Spleen (tissue), 11 donors: ENCODE data around the gene CEP128. TPM values are rescaled to one million over a fixed set of nuclear protein-coding genes. Genes with fewer than 3 reads are reported as not detected.
A peak's percentile ranks its signal among the peaks of the same experiment; 100 is the strongest.

Source experiments
- DNase-seq: peaks from one replicate; pipeline ENCODE4 v3.0.0-alpha.2; 2020
- H3K27ac ChIP-seq, 8 donors: fragments of 200-600 bp; sonication (generic) in 7 of 8; 1 replicate in 4 of 8; 2 replicates in 4 of 8; pipeline versions ENCODE4 v1.5.0 to v1.8.0; 2016 to 2021; ENCODE audit warnings: inconsistent platforms in 4 of 8, mild to moderate bottlenecking in 4 of 8, moderate library complexity in 1 of 8
- H3K27me3 ChIP-seq, 7 donors: fragments of 200-600 bp; sonication (generic) in 6 of 7; replicated peaks in 1 of 7; 1 replicate in 4 of 7; 2 replicates in 3 of 7; pipeline versions ENCODE4 v1.5.0 to v1.8.0; 2016 to 2021; ENCODE audit warnings: inconsistent platforms in 3 of 7, mild to moderate bottlenecking in 1 of 7
- H3K36me3 ChIP-seq, 6 donors: fragments of 200-600 bp; sonication (generic) in 5 of 6; 1 replicate in 4 of 6; 2 replicates in 2 of 6; pipeline versions ENCODE4 v1.5.0 to v1.8.0; 2016 to 2021; ENCODE audit warnings: inconsistent platforms in 2 of 6
- H3K4me1 ChIP-seq, 6 donors: fragments of 200-600 bp; sonication (generic) in 5 of 6; 1 replicate in 3 of 6; 2 replicates in 3 of 6; pipeline versions ENCODE4 v1.5.0 to v1.8.0; 2016 to 2021; ENCODE audit warnings: inconsistent platforms in 3 of 6
- H3K4me3 ChIP-seq, 8 donors: fragments of 200-600 bp; sonication (generic) in 7 of 8; 1 replicate in 4 of 8; 2 replicates in 4 of 8; pipeline versions ENCODE4 v1.5.0 to v1.8.0; 2016 to 2021; ENCODE audit warnings: inconsistent platforms in 4 of 8, mild to moderate bottlenecking in 4 of 8, moderate library complexity in 2 of 8
- H3K9me3 ChIP-seq, 8 donors: fragments of 200-600 bp; sonication (generic) in 7 of 8; 1 replicate in 4 of 8; 2 replicates in 4 of 8; pipeline versions ENCODE4 v1.5.0 to v1.8.0; 2016 to 2021; ENCODE audit warnings: inconsistent platforms in 4 of 8
- POLR2A ChIP-seq, 3 donors: fragments of 450-650 bp; IDR thresholded peaks; one replicate each; pipeline ENCODE4 v1.5.1; 2017; ENCODE audit warnings: antibody characterized with exemption in 3 of 3, mild to moderate bottlenecking in 1 of 3
- POLR2AphosphoS5 ChIP-seq, 3 donors: sonication (generic); formaldehyde crosslinking; IDR thresholded peaks; one replicate each; pipeline ENCODE4 v1.5.1; 2017; ENCODE audit warnings: antibody characterized with exemption in 3 of 3
- WGBS, 5 donors: extraction: QIAGEN DNeasy Blood & Tissue Kit in 3 of 5; methylation state at CpG; one replicate each; pipeline versions ENCODE4 v1.1.5 to v1.1.7; 2013 to 2018; 5-methylcytosine and 5-hydroxymethylcytosine counted together
- intact Hi-C: fragments of 100-400 bp; cut with DNase I; formaldehyde crosslinking; loops from one replicate; pipeline ENCODE4 v1.15.0; 2023; ENCODE audit warnings: low total_unique reads
- polyA plus RNA-seq, 3 donors: library from polyadenylated mRNA; stranded (reverse); fragments of 200-250 nt; gene quantifications; one replicate each; pipeline ENCODE4 v1.2.1, GENCODE V29; 2013
- total RNA-seq, 7 donors: library from RNA; depleted of rRNA in 3 of 7; stranded (reverse); fragments of >200 nt in 3 of 7; fragmentation: NEBNext Ultra II Directional in 4 of 7; extraction: Animal tissue kit (Norgen Biotek cat#: 25700) in 4 of 7; gene quantifications; one replicate each; pipeline versions ENCODE4 v1.1.0 to v1.2.1, GENCODE V29; 2016 to 2021
- TF ChIP-seq, protein P1 (sequence below), 11 experiments: fragments of 200-600 bp in 7 of 11; fragments of 450-650 bp in 4 of 11; sonication (generic) in 4 of 11; IDR thresholded peaks in 8 of 11; conservative IDR thresholded peaks in 3 of 11; 1 replicate in 7 of 11; 2 replicates in 4 of 11; pipeline versions ENCODE4 v1.4.0 to v1.8.0; 2016 to 2021; ENCODE audit warnings: antibody characterized with exemption in 11 of 11, inconsistent platforms in 4 of 11, mild to moderate bottlenecking in 1 of 11
- donor health status: healthy with polysubstance abuse.
- donor health status: DM: no; HTN: no; CAD: no; lungs with moderate emphysema.
- donor health status: DM: no; HTN: no; CAD: no.
- donor health status: Bipolar disorder and iron deficiency.
- donor health status: healthy.
- donor health status: DM: no; HTN: no; CAD: no.
- donor health status: DM: yes; HTN: yes; CAD: no.

CEP128 gene
- total and polyA plus RNA-seq, 10 donors: 1.5 to 34.2 (median 15.7) TPM

GRCh38 chr14:80496090-80496489, 445.4 kb downstream of the CEP128 start:
- Histone ChIP-seq H3K36me3 (no peaks in the 10 kb centered on the region), H3K27me3 (no peaks in the 10 kb centered on the region), H3K4me3 (no peak overlapping the region), H3K9me3 (no peaks in the 10 kb centered on the region), H3K4me1 (peaks cover 0 to 18% (median 6%) of the 10 kb centered on the region in 6 donors), H3K27ac (no peak overlapping the region)
- 96 to 99% (median 97%) methylated on average over 4 of the region's 4 CpGs for WGBS, 5 donors
- TF ChIP-seq POLR2AphosphoS5 (IDR thresholded peaks at IDR 0.05): no peak
- TF ChIP-seq, protein P1, sequence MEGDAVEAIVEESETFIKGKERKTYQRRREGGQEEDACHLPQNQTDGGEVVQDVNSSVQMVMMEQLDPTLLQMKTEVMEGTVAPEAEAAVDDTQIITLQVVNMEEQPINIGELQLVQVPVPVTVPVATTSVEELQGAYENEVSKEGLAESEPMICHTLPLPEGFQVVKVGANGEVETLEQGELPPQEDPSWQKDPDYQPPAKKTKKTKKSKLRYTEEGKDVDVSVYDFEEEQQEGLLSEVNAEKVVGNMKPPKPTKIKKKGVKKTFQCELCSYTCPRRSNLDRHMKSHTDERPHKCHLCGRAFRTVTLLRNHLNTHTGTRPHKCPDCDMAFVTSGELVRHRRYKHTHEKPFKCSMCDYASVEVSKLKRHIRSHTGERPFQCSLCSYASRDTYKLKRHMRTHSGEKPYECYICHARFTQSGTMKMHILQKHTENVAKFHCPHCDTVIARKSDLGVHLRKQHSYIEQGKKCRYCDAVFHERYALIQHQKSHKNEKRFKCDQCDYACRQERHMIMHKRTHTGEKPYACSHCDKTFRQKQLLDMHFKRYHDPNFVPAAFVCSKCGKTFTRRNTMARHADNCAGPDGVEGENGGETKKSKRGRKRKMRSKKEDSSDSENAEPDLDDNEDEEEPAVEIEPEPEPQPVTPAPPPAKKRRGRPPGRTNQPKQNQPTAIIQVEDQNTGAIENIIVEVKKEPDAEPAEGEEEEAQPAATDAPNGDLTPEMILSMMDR (IDR thresholded peaks at IDR 0.05 in 8 of 11, conservative IDR thresholded peaks at IDR 0.05 in 3 of 11): no peak
- no peak for TF ChIP-seq POLR2A (IDR thresholded peaks at IDR 0.05)
- DNase-seq: no peak
- intact Hi-C loops: no loop called here

DNA sequence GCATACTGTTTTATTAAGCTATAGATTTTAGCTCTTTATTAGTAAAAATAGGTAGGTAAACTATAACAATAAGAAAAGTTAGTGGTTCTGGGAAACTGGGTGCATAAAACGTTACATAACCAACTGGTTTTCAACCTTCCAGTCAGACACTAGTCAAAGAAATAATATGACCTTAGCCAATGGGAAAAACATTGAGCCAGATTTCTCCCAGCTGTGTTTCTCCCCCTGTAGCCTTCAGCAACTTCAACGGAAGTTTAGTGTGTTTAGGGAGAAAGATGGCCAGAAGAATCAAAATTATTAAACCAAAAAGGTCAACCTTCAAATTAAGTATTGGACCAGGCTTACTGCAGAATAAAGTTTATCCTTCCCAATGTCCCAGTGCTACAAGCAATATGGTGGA, 446.8 kb downstream of the CEP128 start:
- TF ChIP-seq, protein P1 (IDR thresholded peaks at IDR 0.05 in 8 of 11, conservative IDR thresholded peaks at IDR 0.05 in 3 of 11): no peak
- TF ChIP-seq POLR2AphosphoS5 (IDR thresholded peaks at IDR 0.05): no peak
- Histone ChIP-seq H3K4me3 (no peak overlapping the region), H3K4me1 (peaks cover 0 to 22% (median 8%) of the 10 kb centered on the region in 6 donors), H3K27ac (peak overlapping the region in 1 of 8 donors; percentile 45), H3K27me3 (no peaks in the 10 kb centered on the region), H3K9me3 (no peaks in the 10 kb centered on the region), H3K36me3 (no peaks in the 10 kb centered on the region)
- intact Hi-C loops: no loop called here
- WGBS, 5 donors: 60 to 85% (median 73%) methylated on average over 2 of the region's 2 CpGs
- DNase-seq: no peak

GRCh38 chr14:80493620-80494019, 447.9 kb downstream of the CEP128 start:
- H3K9me3 ChIP-seq: no peaks in the 10 kb centered on the region
- peak overlapping the region in 6 of 8 donors; percentile 45 to 58 (median 52) for H3K27ac ChIP-seq
- intact Hi-C loops: no loop called here
- H3K4me1 ChIP-seq: peaks cover 0 to 22% (median 8%) of the 10 kb centered on the region in 6 donors
- WGBS, 5 donors: 79 to 94% (median 85%) methylated on average over 5 of the region's 5 CpGs
- H3K27me3 ChIP-seq: no peaks in the 10 kb centered on the region
- no peak overlapping the region for H3K4me3 ChIP-seq
- TF ChIP-seq POLR2AphosphoS5 (IDR thresholded peaks at IDR 0.05) (no peak), POLR2A (IDR thresholded peaks at IDR 0.05) (no peak)
- TF ChIP-seq, protein P1 (IDR thresholded peaks at IDR 0.05 in 8 of 11, conservative IDR thresholded peaks at IDR 0.05 in 3 of 11): no peak
- no peak for DNase-seq
- H3K36me3 ChIP-seq: no peaks in the 10 kb centered on the region

- H3K27ac ChIP-seq: peak overlapping the region in 3 of 8 donors; percentile 3 to 21 (median 7)
- TF ChIP-seq POLR2A (IDR thresholded peaks at IDR 0.05): no peak
- H3K4me3 ChIP-seq: no peak overlapping the region
- intact Hi-C loops: no loop called here
- no peaks in the 10 kb centered on the region for H3K27me3 ChIP-seq
- H3K36me3 ChIP-seq: no peaks in the 10 kb centered on the region
- DNase-seq: no peak
- peaks cover 0 to 22% (median 8%) of the 10 kb centered on the region in 6 donors for H3K4me1 ChIP-seq
- H3K9me3 ChIP-seq: no peaks in the 10 kb centered on the region
- WGBS, 5 donors: 57 to 77% (median 60%) methylated on average over 2 of the region's 2 CpGs
Measured at GRCh38 chr14:80491650-80492049, 449.9 kb downstream of the CEP128 start.

DNA sequence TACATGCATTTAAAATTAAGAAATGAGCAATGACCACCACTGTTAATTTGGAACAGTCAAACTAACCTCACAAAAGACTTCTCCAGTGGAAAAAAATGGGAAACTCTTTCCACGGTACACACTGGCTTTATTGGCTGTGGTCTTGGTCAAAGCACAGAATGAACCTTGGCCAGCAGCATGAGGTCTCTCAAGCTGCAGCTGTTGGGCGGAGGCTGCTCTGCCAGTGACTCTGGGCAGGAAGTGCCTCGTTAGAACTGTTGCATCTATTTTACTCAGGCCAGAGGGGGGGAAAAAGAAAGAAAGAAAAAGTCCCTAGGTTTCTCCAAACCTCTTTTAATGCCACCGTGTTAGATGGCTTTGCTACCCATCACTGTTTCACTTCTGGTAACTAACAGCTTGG, 450.4 kb downstream of the CEP128 start:
- peak overlapping the region in 4 of 8 donors; percentile 2 to 21 (median 5) for H3K27ac ChIP-seq
- intact Hi-C loops: no loop called here
- H3K27me3 ChIP-seq: no peaks in the 10 kb centered on the region
- no peaks in the 10 kb centered on the region for H3K36me3 ChIP-seq
- no peak overlapping the region for H3K4me3 ChIP-seq
- DNase-seq: no peak
- H3K9me3 ChIP-seq: no peaks in the 10 kb centered on the region
- 25 to 34% (median 33%) methylated on average over 4 of the region's 4 CpGs for WGBS, 5 donors
- peak in 2 of 3 donors; percentile 47 for TF ChIP-seq POLR2AphosphoS5 (IDR thresholded peaks at IDR 0.05)
- TF ChIP-seq, protein P1 (IDR thresholded peaks at IDR 0.05 in 8 of 11, conservative IDR thresholded peaks at IDR 0.05 in 3 of 11): no peak
- TF ChIP-seq POLR2A (IDR thresholded peaks at IDR 0.05): no peak
- peaks cover 0 to 22% (median 8%) of the 10 kb centered on the region in 6 donors for H3K4me1 ChIP-seq
